GM10248 (cell line): ENCODE data around the gene SHROOM3.

Source experiments
- CTCF ChIA-PET: fragments of 300-600 bp; sonication (Branson Sonifier 250); formaldehyde crosslinking; extraction: SDS; loops from one replicate; lab custom pipeline; 2021; ENCODE audit warnings: antibody characterized with exemption; lab: Yijun Ruan, JAX
- POLR2A ChIA-PET: fragments of 350-650 bp; sonication (Branson Sonifier 250); formaldehyde crosslinking; extraction: SDS; loops from one replicate; lab custom pipeline; 2020; ENCODE audit warnings: antibody characterized with exemption; lab: Yijun Ruan, JAX
- DNase-seq: peaks from one replicate; pipeline ENCODE4 v3.0.0; 2012; ENCODE audit errors: extremely low spot score
- CTCF ChIP-seq: IDR thresholded peaks from 2 replicates; pipeline ENCODE4 v1.5.1; 2012; ENCODE audit warnings: mild to moderate bottlenecking, low read depth; ENCODE audit errors: extremely low read depth, missing control alignments, control extremely low read depth

SHROOM3 gene

GRCh38 chr4:76623217-76624045 lies 188.4 kb downstream of the SHROOM3 start:
- POLR2A ChIA-PET = no interaction called here
- CTCF ChIA-PET = no interaction called here
- TF ChIP-seq CTCF = no peak
- no peak for DNase-seq

GRCh38 chr4:76624241-76624681 lies 189.2 kb downstream of the SHROOM3 start:
- CTCF ChIA-PET = no interaction called here
- TF ChIP-seq CTCF = no peak
- no peak for DNase-seq
- POLR2A ChIA-PET = no interaction called here

GRCh38 chr4:76624931-76625715 lies 190.1 kb downstream of the SHROOM3 start:
- no peak for DNase-seq
- ChIA-PET CTCF (interaction anchor here (1.3 kb wide), 1 partner anchor 12 kb away, joined by 4 read pairs; no protein-coding TSS in a partner anchor), POLR2A (no interaction called here)
- no peak for TF ChIP-seq CTCF

GRCh38 chr4:76626686-76627465 lies 191.8 kb downstream of the SHROOM3 start:
- POLR2A ChIA-PET = no interaction called here
- TF ChIP-seq CTCF = no peak
- CTCF ChIA-PET = interaction anchor here (1.0 to 1.4 kb wide), 2 partner anchors 9 to 21 kb away, joined by 3 to 4 read pairs; no protein-coding TSS in a partner anchor
- no peak for DNase-seq

- no peak for TF ChIP-seq CTCF
- no peak for DNase-seq
- ChIA-PET CTCF (interaction anchor here (1.4 kb wide), 1 partner anchor 8 kb away, joined by 4 read pairs; no protein-coding TSS in a partner anchor), POLR2A (no interaction called here)
These were observed 193.2 kb downstream of the SHROOM3 start for GRCh38 chr4:76628251-76628650.

GRCh38 chr4:76630741-76631140 lies 195.7 kb downstream of the SHROOM3 start:
- ChIA-PET POLR2A (no interaction called here), CTCF (interaction anchor here (1.2 kb wide), 1 partner anchor 11 kb away, joined by 4 read pairs; no protein-coding TSS in a partner anchor)
- no peak for DNase-seq
- TF ChIP-seq CTCF = no peak
